Peyer's patch (tissue), 4 donors: ENCODE measurements around the gene MSANTD4.

Experiments used
- POLR2A ChIP-seq, 2 donors: fragments of 450-650 bp; IDR thresholded peaks; one replicate each; pipeline ENCODE4 v1.5.1; 2017; ENCODE audit warnings: antibody characterized with exemption in 2 of 2, mild to moderate bottlenecking in 2 of 2, moderate library complexity in 2 of 2
- TF ChIP-seq, protein P1 (sequence below), 6 experiments: fragments of 450-650 bp in 4 of 6; fragments of 200-600 bp in 2 of 6; sonication (generic) in 1 of 6; IDR thresholded peaks; one replicate each; pipeline ENCODE4 v1.5.1; 2017 to 2019; ENCODE audit warnings: antibody characterized with exemption in 6 of 6, mild to moderate bottlenecking in 3 of 6, moderate library complexity in 1 of 6

DNA sequence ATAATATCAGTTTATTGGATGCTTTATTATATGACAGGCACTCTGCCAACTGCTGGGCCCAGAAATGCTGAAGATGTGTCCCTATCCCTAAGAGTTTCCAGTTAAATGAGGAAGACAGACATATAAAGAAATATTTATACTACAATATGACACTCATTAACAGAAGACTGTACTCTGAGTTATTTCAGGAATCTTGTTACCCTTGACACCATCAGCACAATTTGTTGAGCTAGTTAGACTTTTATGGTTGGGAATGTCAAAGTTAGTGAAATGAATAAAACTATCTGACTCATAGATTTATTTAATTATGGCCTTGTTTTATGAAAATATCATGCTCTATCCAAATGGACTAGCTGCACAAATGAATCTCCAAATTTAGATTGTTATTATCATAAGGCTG is 25.6 kb upstream of the MSANTD4 start:
- TF ChIP-seq, protein P1, sequence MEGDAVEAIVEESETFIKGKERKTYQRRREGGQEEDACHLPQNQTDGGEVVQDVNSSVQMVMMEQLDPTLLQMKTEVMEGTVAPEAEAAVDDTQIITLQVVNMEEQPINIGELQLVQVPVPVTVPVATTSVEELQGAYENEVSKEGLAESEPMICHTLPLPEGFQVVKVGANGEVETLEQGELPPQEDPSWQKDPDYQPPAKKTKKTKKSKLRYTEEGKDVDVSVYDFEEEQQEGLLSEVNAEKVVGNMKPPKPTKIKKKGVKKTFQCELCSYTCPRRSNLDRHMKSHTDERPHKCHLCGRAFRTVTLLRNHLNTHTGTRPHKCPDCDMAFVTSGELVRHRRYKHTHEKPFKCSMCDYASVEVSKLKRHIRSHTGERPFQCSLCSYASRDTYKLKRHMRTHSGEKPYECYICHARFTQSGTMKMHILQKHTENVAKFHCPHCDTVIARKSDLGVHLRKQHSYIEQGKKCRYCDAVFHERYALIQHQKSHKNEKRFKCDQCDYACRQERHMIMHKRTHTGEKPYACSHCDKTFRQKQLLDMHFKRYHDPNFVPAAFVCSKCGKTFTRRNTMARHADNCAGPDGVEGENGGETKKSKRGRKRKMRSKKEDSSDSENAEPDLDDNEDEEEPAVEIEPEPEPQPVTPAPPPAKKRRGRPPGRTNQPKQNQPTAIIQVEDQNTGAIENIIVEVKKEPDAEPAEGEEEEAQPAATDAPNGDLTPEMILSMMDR (IDR thresholded peaks at IDR 0.05), result no peak
- no peak for TF ChIP-seq POLR2A (IDR thresholded peaks at IDR 0.05)
